ENCODE measurements around the gene DDX55. TPM values are rescaled to one million over a fixed set of nuclear protein-coding genes. Genes with fewer than 3 reads are reported as not detected.

The DDX55 gene
- total and polyA plus RNA-seq, 2 experiments from 2014 or later: 39.8 to 53.3 TPM

GRCh38 chr12:123571343-123571813, 30.5 kb upstream of the DDX55 start:
- H3K4me2 ChIP-seq: peak overlapping the region; percentile 34
- H3K36me3 ChIP-seq (ENCODE audit: insufficient read depth): no peaks in the 10 kb centered on the region
- no peaks in the 10 kb centered on the region for H4K20me1 ChIP-seq (replicated peaks; ENCODE audit: insufficient read depth)
- H3K9me2 ChIP-seq (ENCODE audit: insufficient read depth): no peaks in the 10 kb centered on the region
- no peaks in the 10 kb centered on the region for H3K79me2 ChIP-seq (replicated peaks; ENCODE audit: insufficient read depth)
- H3K4me3 ChIP-seq: peak overlapping the region; percentile 23; the same call in 1 of the 2 replicates
- H3K27me3 ChIP-seq (ENCODE audit: insufficient read depth): no peaks in the 10 kb centered on the region; the same call in 1 of the 2 replicates
- H3K4me3 Mint-ChIP-seq: no peak overlapping the region
- H3K9me3 Mint-ChIP-seq: peaks cover 4% of the 10 kb centered on the region; the same call in 1 of the 3 replicates
- H3K27me3 Mint-ChIP-seq (ENCODE audit: insufficient read depth, low read depth, poor library complexity): peaks cover 12% of the 10 kb centered on the region
- H3K4me1 ChIP-seq (ENCODE audit: insufficient read depth): no peaks in the 10 kb centered on the region
- no peak overlapping the region for H3K27ac ChIP-seq (ENCODE audit: low read depth)
- no peaks in the 10 kb centered on the region for H3F3A ChIP-seq (replicated peaks; ENCODE audit: low read depth)
- DNase-seq (ENCODE audit: low spot score): peak; percentile 77
- peaks cover 3% of the 10 kb centered on the region; the same call in 2 of the 3 replicates for H3K36me3 Mint-ChIP-seq (ENCODE audit: low read depth)
- peaks cover 10% of the 10 kb centered on the region for H3K4me1 Mint-ChIP-seq
- H3K27ac Mint-ChIP-seq: no peak overlapping the region; the same call in 1 of the 2 replicates
- peak; percentile 97 for ATAC-seq
- TF ChIP-seq, protein P1, sequence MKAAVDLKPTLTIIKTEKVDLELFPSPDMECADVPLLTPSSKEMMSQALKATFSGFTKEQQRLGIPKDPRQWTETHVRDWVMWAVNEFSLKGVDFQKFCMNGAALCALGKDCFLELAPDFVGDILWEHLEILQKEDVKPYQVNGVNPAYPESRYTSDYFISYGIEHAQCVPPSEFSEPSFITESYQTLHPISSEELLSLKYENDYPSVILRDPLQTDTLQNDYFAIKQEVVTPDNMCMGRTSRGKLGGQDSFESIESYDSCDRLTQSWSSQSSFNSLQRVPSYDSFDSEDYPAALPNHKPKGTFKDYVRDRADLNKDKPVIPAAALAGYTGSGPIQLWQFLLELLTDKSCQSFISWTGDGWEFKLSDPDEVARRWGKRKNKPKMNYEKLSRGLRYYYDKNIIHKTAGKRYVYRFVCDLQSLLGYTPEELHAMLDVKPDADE (IDR thresholded peaks at IDR 0.05): peak; percentile 74
- peak; percentile 36; the same call in 1 of the 2 replicates for TF ChIP-seq CREB1 (CRISPR knock-in tag; IDR thresholded peaks at IDR 0.05; ENCODE audit: low read depth)
- 0 out of 2 replicates have a peak, but pooled peaks have one; percentile 23 for TF ChIP-seq POLR2AphosphoS5 (IDR thresholded peaks at IDR 0.05; ENCODE audit: low read depth)
- no peak for TF ChIP-seq ZNF114 (CRISPR knock-in tag; IDR thresholded peaks at IDR 0.05)
- no peak for TF ChIP-seq NANOG (IDR thresholded peaks at IDR 0.05; ENCODE audit: borderline replicate concordance)
- peak overlapping the region; percentile 80; the same call in 1 of the 2 replicates for H2AFZ ChIP-seq

GRCh38 chr12:123572391-123572790, 29.5 kb upstream of the DDX55 start:
- no peak overlapping the region for H3K27ac ChIP-seq (ENCODE audit: low read depth)
- no peak for ATAC-seq
- no peaks in the 10 kb centered on the region for H3K9me2 ChIP-seq (ENCODE audit: insufficient read depth)
- peaks cover 7% of the 10 kb centered on the region; the same call in 2 of the 3 replicates for H3K36me3 Mint-ChIP-seq (ENCODE audit: low read depth)
- H3K27me3 ChIP-seq (ENCODE audit: insufficient read depth): no peaks in the 10 kb centered on the region; the same call in 1 of the 2 replicates
- peak overlapping the region; percentile 80; the same call in 1 of the 2 replicates for H2AFZ ChIP-seq
- H3K4me2 ChIP-seq: no peak overlapping the region
- H3K27ac Mint-ChIP-seq: no peak overlapping the region
- no peaks in the 10 kb centered on the region for H3F3A ChIP-seq (replicated peaks; ENCODE audit: low read depth)
- no peaks in the 10 kb centered on the region for H3K4me1 ChIP-seq (ENCODE audit: insufficient read depth)
- H4K20me1 ChIP-seq (replicated peaks; ENCODE audit: insufficient read depth): no peaks in the 10 kb centered on the region
- H3K4me3 Mint-ChIP-seq: no peak overlapping the region
- H3K36me3 ChIP-seq (ENCODE audit: insufficient read depth): no peaks in the 10 kb centered on the region
- peaks cover 7% of the 10 kb centered on the region for H3K27me3 Mint-ChIP-seq (ENCODE audit: insufficient read depth, low read depth, poor library complexity)
- no peaks in the 10 kb centered on the region for H3K79me2 ChIP-seq (replicated peaks; ENCODE audit: insufficient read depth)
- no peak overlapping the region for H3K4me3 ChIP-seq
- no peak for DNase-seq (ENCODE audit: low spot score)
- H3K9me3 Mint-ChIP-seq: peaks cover 4% of the 10 kb centered on the region; the same call in 1 of the 3 replicates
- peaks cover 10% of the 10 kb centered on the region for H3K4me1 Mint-ChIP-seq
- TF ChIP-seq POLR2AphosphoS5 (IDR thresholded peaks at IDR 0.05; ENCODE audit: low read depth) (no peak), REST (IDR thresholded peaks at IDR 0.05; ENCODE audit: unreplicated experiment) (no peak), CREB1 (CRISPR knock-in tag; IDR thresholded peaks at IDR 0.05; ENCODE audit: low read depth) (no peak), EZH2 (IDR thresholded peaks at IDR 0.05; ENCODE audit: low read depth, unreplicated experiment) (no peak)
- TF ChIP-seq, protein P1 (IDR thresholded peaks at IDR 0.05): no peak
- TF ChIP-seq, protein P2, sequence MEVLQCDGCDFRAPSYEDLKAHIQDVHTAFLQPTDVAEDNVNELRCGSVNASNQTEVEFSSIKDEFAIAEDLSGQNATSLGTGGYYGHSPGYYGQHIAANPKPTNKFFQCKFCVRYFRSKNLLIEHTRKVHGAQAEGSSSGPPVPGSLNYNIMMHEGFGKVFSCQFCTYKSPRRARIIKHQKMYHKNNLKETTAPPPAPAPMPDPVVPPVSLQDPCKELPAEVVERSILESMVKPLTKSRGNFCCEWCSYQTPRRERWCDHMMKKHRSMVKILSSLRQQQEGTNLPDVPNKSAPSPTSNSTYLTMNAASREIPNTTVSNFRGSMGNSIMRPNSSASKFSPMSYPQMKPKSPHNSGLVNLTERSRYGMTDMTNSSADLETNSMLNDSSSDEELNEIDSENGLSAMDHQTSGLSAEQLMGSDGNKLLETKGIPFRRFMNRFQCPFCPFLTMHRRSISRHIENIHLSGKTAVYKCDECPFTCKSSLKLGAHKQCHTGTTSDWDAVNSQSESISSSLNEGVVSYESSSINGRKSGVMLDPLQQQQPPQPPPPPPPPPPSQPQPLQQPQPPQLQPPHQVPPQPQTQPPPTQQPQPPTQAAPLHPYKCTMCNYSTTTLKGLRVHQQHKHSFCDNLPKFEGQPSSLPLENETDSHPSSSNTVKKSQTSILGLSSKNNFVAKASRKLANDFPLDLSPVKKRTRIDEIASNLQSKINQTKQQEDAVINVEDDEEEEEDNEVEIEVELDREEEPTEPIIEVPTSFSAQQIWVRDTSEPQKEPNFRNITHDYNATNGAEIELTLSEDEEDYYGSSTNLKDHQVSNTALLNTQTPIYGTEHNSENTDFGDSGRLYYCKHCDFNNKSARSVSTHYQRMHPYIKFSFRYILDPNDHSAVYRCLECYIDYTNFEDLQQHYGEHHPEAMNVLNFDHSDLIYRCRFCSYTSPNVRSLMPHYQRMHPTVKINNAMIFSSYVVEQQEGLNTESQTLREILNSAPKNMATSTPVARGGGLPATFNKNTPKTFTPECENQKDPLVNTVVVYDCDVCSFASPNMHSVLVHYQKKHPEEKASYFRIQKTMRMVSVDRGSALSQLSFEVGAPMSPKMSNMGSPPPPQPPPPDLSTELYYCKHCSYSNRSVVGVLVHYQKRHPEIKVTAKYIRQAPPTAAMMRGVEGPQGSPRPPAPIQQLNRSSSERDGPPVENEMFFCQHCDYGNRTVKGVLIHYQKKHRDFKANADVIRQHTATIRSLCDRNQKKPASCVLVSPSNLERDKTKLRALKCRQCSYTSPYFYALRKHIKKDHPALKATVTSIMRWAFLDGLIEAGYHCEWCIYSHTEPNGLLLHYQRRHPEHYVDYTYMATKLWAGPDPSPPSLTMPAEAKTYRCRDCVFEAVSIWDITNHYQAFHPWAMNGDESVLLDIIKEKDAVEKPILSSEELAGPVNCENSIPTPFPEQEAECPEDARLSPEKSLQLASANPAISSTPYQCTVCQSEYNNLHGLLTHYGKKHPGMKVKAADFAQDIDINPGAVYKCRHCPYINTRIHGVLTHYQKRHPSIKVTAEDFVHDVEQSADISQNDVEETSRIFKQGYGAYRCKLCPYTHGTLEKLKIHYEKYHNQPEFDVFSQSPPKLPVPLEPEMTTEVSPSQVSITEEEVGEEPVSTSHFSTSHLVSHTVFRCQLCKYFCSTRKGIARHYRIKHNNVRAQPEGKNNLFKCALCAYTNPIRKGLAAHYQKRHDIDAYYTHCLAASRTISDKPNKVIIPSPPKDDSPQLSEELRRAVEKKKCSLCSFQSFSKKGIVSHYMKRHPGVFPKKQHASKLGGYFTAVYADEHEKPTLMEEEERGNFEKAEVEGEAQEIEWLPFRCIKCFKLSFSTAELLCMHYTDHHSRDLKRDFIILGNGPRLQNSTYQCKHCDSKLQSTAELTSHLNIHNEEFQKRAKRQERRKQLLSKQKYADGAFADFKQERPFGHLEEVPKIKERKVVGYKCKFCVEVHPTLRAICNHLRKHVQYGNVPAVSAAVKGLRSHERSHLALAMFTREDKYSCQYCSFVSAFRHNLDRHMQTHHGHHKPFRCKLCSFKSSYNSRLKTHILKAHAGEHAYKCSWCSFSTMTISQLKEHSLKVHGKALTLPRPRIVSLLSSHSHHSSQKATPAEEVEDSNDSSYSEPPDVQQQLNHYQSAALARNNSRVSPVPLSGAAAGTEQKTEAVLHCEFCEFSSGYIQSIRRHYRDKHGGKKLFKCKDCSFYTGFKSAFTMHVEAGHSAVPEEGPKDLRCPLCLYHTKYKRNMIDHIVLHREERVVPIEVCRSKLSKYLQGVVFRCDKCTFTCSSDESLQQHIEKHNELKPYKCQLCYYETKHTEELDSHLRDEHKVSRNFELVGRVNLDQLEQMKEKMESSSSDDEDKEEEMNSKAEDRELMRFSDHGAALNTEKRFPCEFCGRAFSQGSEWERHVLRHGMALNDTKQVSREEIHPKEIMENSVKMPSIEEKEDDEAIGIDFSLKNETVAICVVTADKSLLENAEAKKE (CRISPR knock-in tag; IDR thresholded peaks at IDR 0.05): no peak

Measured in GM23338 (cell line).